Osteoblast (primary cell): ENCODE results near the gene NLRP11. TPM values are rescaled to one million over a fixed set of nuclear protein-coding genes. Genes with fewer than 3 reads are reported as not detected.

Experiments used
- DNase-seq: peaks from one replicate; pipeline ENCODE4 v3.0.0; 2011; ENCODE audit warnings: low spot score, mixed read lengths; ENCODE audit not compliant: insufficient read length; ENCODE audit errors: missing footprints
- H2AFZ ChIP-seq: 2 replicates; pipeline ENCODE4 v1.6.0; 2011; ENCODE audit warnings: mild to moderate bottlenecking, low read length
- H3K27ac ChIP-seq: 2 replicates; pipeline ENCODE4 v1.5.1; 2011; ENCODE audit warnings: mild to moderate bottlenecking, low read depth, low read length, moderate library complexity
- H3K27me3 ChIP-seq: 2 replicates; pipeline ENCODE4 v1.6.0; 2012; ENCODE audit warnings: mild to moderate bottlenecking, control low read depth, inconsistent platforms, low read length, moderate library complexity; ENCODE audit not compliant: insufficient read depth
- H3K36me3 ChIP-seq: 2 replicates; pipeline ENCODE4 v1.5.1; 2011; ENCODE audit warnings: mild to moderate bottlenecking, low read length, control low read depth, moderate library complexity; ENCODE audit not compliant: insufficient read depth
- H3K4me1 ChIP-seq: 2 replicates; pipeline ENCODE4 v1.5.1; 2011; ENCODE audit warnings: mild to moderate bottlenecking, low read length, control low read depth, moderate library complexity; ENCODE audit not compliant: insufficient read depth
- H3K4me2 ChIP-seq: 2 replicates; pipeline ENCODE4 v1.6.0; 2011; ENCODE audit warnings: mild to moderate bottlenecking, low read length; ENCODE audit not compliant: insufficient read depth
- H3K4me3 ChIP-seq: fragments of 200-600 bp; sonication (generic); 3 replicates; pipeline ENCODE4 v1.5.1; 2012; ENCODE audit warnings: mild to moderate bottlenecking, low read length, inconsistent platforms; ENCODE audit not compliant: insufficient read depth
- H3K79me2 ChIP-seq: 2 replicates; pipeline ENCODE4 v1.6.0; 2012; ENCODE audit warnings: mild to moderate bottlenecking, low read length, control low read depth, inconsistent platforms; ENCODE audit not compliant: insufficient read depth
- H3K9me3 ChIP-seq: 2 replicates; pipeline ENCODE4 v1.5.1; 2011; ENCODE audit warnings: low read depth, low read length, control low read depth
- H4K20me1 ChIP-seq: 2 replicates; pipeline ENCODE4 v1.6.0; 2012; ENCODE audit warnings: mild to moderate bottlenecking, low read length, control low read depth; ENCODE audit not compliant: insufficient read depth
- total RNA-seq: library from RNA; depleted of rRNA; stranded (reverse); fragments of >200 nt; gene quantifications from 2 replicates; pipeline ENCODE4 v1.2.3, GENCODE V29; 2012
- TF ChIP-seq, protein P1 (sequence below): IDR thresholded peaks from 2 replicates; pipeline ENCODE4 v1.5.1; 2011; ENCODE audit warnings: mild to moderate bottlenecking, low read depth, low read length, moderate library complexity; ENCODE audit errors: extremely low read depth

NLRP11 gene
- total RNA-seq, 1 donor, result not detected

DNA sequence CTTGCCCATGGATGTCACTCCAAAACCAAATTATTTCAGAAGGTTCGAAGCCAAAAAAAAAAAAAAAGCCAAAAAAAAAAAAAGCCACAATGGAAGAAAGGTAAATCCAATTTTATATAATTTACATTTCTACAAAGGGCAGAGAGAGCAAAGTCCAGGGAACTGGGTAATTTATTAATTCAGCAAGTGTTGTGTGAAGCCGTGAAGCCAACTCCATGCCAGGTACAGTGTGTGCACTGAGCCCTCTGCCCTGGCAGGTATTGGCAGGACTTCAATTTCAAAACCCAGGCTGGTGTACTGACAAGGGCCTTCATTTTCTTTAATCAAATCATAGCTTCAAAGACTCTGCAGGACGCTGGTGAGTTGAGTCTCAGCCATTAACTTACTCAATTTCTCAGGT, 78.4 kb downstream of the NLRP11 start:
- Histone ChIP-seq H3K9me3 (no peaks in the 10 kb centered on the region), H3K79me2 (no peaks in the 10 kb centered on the region), H3K4me3 (no peak overlapping the region), H4K20me1 (no peaks in the 10 kb centered on the region), H3K36me3 (no peaks in the 10 kb centered on the region), H3K27me3 (no peaks in the 10 kb centered on the region), H2AFZ (no peak overlapping the region), H3K27ac (no peak overlapping the region), H3K4me1 (no peaks in the 10 kb centered on the region), H3K4me2 (no peak overlapping the region)
- no peak for DNase-seq
- TF ChIP-seq, protein P1, sequence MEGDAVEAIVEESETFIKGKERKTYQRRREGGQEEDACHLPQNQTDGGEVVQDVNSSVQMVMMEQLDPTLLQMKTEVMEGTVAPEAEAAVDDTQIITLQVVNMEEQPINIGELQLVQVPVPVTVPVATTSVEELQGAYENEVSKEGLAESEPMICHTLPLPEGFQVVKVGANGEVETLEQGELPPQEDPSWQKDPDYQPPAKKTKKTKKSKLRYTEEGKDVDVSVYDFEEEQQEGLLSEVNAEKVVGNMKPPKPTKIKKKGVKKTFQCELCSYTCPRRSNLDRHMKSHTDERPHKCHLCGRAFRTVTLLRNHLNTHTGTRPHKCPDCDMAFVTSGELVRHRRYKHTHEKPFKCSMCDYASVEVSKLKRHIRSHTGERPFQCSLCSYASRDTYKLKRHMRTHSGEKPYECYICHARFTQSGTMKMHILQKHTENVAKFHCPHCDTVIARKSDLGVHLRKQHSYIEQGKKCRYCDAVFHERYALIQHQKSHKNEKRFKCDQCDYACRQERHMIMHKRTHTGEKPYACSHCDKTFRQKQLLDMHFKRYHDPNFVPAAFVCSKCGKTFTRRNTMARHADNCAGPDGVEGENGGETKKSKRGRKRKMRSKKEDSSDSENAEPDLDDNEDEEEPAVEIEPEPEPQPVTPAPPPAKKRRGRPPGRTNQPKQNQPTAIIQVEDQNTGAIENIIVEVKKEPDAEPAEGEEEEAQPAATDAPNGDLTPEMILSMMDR, result no peak

DNA sequence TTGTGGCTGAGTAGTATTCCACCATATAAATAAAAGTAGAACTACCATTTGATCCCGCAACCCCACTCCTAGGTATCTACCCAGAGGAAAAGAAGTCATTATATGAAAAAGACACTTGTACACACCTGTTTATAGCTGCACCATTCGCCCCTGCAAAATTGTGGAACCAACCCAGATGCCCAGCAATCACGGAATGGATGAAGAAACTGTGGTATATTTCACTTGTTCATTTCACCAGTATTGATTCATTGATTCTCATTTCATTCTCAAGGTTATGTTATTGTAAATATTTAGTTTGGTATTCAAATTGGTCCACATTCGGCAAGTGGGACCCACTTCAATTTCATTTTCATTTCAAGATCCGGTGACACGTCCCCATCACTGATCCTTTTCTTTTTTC, 81.1 kb downstream of the NLRP11 start:
- no peaks in the 10 kb centered on the region for H4K20me1 ChIP-seq
- no peaks in the 10 kb centered on the region for H3K4me1 ChIP-seq
- no peak overlapping the region for H3K4me3 ChIP-seq
- no peaks in the 10 kb centered on the region for H3K79me2 ChIP-seq
- no peak overlapping the region for H2AFZ ChIP-seq
- no peaks in the 10 kb centered on the region for H3K27me3 ChIP-seq
- H3K27ac ChIP-seq, result no peak overlapping the region
- H3K9me3 ChIP-seq, result no peaks in the 10 kb centered on the region
- H3K36me3 ChIP-seq, result no peaks in the 10 kb centered on the region
- TF ChIP-seq, protein P1, result no peak
- no peak for DNase-seq
- no peak overlapping the region for H3K4me2 ChIP-seq

DNA sequence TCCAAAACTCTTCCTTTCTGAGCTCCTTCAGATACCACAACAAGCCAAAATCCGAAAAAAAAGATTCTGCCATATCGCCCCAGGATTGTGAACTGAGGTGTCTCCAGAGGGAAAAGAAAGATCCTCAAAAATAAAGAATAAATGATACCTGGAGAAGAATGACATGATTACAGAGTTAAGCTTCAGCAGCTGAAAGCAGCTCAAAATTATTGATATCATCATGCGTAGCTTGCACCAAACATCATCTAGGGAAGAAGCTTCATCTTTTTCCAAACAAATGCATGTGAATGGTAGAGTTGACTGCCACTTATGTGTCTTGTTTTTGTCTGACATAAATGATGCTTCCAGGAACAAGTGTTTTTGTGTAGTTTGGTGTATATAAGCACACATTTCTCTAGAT, 93.5 kb downstream of the NLRP11 start, which contains the start of gene NLRP9:
Gene NLRP9, minus strand, starts transcription at position 101 of the 400 bp plus-strand sequence. Its CDS starts 28 bp downstream, at position 73.
- Histone ChIP-seq H3K4me1 (no peaks in the 10 kb centered on the region), H2AFZ (no peak within 1 kb of the TSS), H4K20me1 (no peaks in the 10 kb centered on the region), H3K9me3 (no peaks in the 10 kb centered on the region), H3K27me3 (no peaks in the 10 kb centered on the region), H3K36me3 (no peaks in the 10 kb centered on the region), H3K4me3 (no peak within 1 kb of the TSS), H3K4me2 (no peak within 1 kb of the TSS), H3K27ac (no peak within 1 kb of the TSS), H3K79me2 (no peaks in the 10 kb centered on the region)
- TF ChIP-seq, protein P1, result no peak
- DNase-seq, result no peak

Other genes starting within 250 kb of the NLRP11 start
- gene FIZ1, start 232.5 kb downstream of the NLRP11 start, total RNA-seq, result 2.9 and 3.6 TPM in 2 replicates
- gene ZNF524, start 231.7 kb downstream of the NLRP11 start, total RNA-seq, result 11.2 TPM in 2 replicates
- 1.4 and 1.5 TPM in 2 replicates for gene ZNF865, start 226.4 kb downstream of the NLRP11 start, total RNA-seq
- gene ZNF784, start 207.4 kb downstream of the NLRP11 start, total RNA-seq, result 6.5 and 8.7 TPM in 2 replicates
- 6.5 and 8.3 TPM in 2 replicates for gene ZNF580, start 191.0 kb downstream of the NLRP11 start, total RNA-seq
- 25.7 and 28.6 TPM in 2 replicates for gene ZNF581, start 188.3 kb downstream of the NLRP11 start, total RNA-seq
- gene CCDC106, start 183.8 kb downstream of the NLRP11 start, total RNA-seq, result 10.5 and 13.3 TPM in 2 replicates
- gene U2AF2, start 177.0 kb downstream of the NLRP11 start, total RNA-seq, result 64.5 and 70.2 TPM in 2 replicates
- 25.0 and 31.5 TPM in 2 replicates for gene EPN1, start 156.8 kb downstream of the NLRP11 start, total RNA-seq
- gene NLRP9, start 93.6 kb downstream of the NLRP11 start, total RNA-seq, result not detected in 2 replicates
- gene RFPL4A, start 72.9 kb downstream of the NLRP11 start, total RNA-seq, result not detected in 2 replicates
- not detected in 2 replicates for gene RFPL4AL1, start 62.9 kb downstream of the NLRP11 start, total RNA-seq
- not detected in 2 replicates for gene NLRP4, start 4.5 kb upstream of the NLRP11 start, total RNA-seq
- gene NLRP13, start 100.3 kb upstream of the NLRP11 start, total RNA-seq, result not detected in 2 replicates
- gene NLRP8, start 115.8 kb upstream of the NLRP11 start, total RNA-seq, result not detected in 2 replicates
- gene NLRP5, start 154.8 kb upstream of the NLRP11 start, total RNA-seq, result not detected in 2 replicates